K562 (cell line): ENCODE data around the gene PPP1R9A. TPM values are rescaled to one million over a fixed set of nuclear protein-coding genes. Genes with fewer than 3 reads are reported as not detected.

Experiments
- ARNT ChIP-seq, 2 experiments: fragments of 450-650 bp; IDR thresholded peaks; 2 replicates each; pipeline ENCODE4 v1.6.1; 2016; ENCODE audit warnings: mild to moderate bottlenecking in 1 of 2
- BRCA1 ChIP-seq, 2 experiments: fragments of 450-650 bp in 1 of 2; sonication (generic) in 1 of 2; formaldehyde crosslinking in 1 of 2; IDR thresholded peaks; 2 replicates each; pipeline versions ENCODE4 v1.5.0 to v1.6.1; 2017 to 2020; ENCODE audit warnings: mild to moderate bottlenecking in 1 of 2, missing genetic modification reagents in 1 of 2
- CCAR2 ChIP-seq: fragments of 200-400 bp; formaldehyde crosslinking; IDR thresholded peaks from 2 replicates; pipeline ENCODE4 v1.6.1; 2017; ENCODE audit warnings: mild to moderate bottlenecking, low read depth, low read length
- ILF3 ChIP-seq: fragments of 450-650 bp; IDR thresholded peaks from 2 replicates; pipeline ENCODE4 v1.6.1; 2018; ENCODE audit warnings: antibody characterized with exemption, mild to moderate bottlenecking, moderate library complexity, borderline replicate concordance
- POLR2AphosphoS2 ChIP-seq: IDR thresholded peaks from 2 replicates; pipeline ENCODE4 v1.6.1; 2012; ENCODE audit warnings: low read length, improper control_type of control experiment
- RAD21 ChIP-seq, 2 experiments: fragments of 250-450 bp in 1 of 2; fragments of 450-650 bp in 1 of 2; sonication (Bioruptor Pico) in 1 of 2; formaldehyde crosslinking in 1 of 2; IDR thresholded peaks in 1 of 2; conservative IDR thresholded peaks in 1 of 2; 2 replicates each; pipeline versions ENCODE4 v1.4.0 to v1.8.0; 2020 to 2022; ENCODE audit warnings: mild to moderate bottlenecking in 2 of 2, moderate library complexity in 1 of 2
- polyA plus RNA-seq, 8 experiments: library from polyadenylated mRNA; depleted of rRNA in 4 of 8; stranded (reverse) in 5 of 8; unstranded in 3 of 8; fragments of >200 nt; fragmentation: Nextera tagmentation in 2 of 8; fragmentation: Illumina TruSeq in 1 of 8; extraction: Ambion mirVana in 2 of 8; extraction: Trizol in 1 of 8; gene quantifications; 2 replicates each; pipeline versions ENCODE4 v1.2.1 to v1.2.3, GENCODE V29; 2011 to 2014; ENCODE audit warnings: inconsistent platforms in 1 of 8, missing spikeins in 1 of 8
- total RNA-seq, 7 experiments: library from RNA; depleted of rRNA in 6 of 7; stranded (reverse); fragments of >200 nt in 6 of 7; fragmentation: Illumina TruSeq in 2 of 7; extraction: Trizol in 2 of 7; gene quantifications; 2 replicates each; pipeline versions ENCODE4 v1.2.1 to v1.2.3, GENCODE V29; 2011 to 2021; ENCODE audit warnings: low replicate concordance in 1 of 7
- TF ChIP-seq, protein P1 (sequence below): fragments of 450-650 bp; IDR thresholded peaks from 2 replicates; pipeline ENCODE4 v1.6.1; 2016; ENCODE audit warnings: low read depth

The PPP1R9A gene
- total and polyA plus RNA-seq, 9 of the 15 experiments (the other 6 are each of a cell fraction or from before 2014, with no cell fraction given): 0.24 TPM; not detected in 8

DNA sequence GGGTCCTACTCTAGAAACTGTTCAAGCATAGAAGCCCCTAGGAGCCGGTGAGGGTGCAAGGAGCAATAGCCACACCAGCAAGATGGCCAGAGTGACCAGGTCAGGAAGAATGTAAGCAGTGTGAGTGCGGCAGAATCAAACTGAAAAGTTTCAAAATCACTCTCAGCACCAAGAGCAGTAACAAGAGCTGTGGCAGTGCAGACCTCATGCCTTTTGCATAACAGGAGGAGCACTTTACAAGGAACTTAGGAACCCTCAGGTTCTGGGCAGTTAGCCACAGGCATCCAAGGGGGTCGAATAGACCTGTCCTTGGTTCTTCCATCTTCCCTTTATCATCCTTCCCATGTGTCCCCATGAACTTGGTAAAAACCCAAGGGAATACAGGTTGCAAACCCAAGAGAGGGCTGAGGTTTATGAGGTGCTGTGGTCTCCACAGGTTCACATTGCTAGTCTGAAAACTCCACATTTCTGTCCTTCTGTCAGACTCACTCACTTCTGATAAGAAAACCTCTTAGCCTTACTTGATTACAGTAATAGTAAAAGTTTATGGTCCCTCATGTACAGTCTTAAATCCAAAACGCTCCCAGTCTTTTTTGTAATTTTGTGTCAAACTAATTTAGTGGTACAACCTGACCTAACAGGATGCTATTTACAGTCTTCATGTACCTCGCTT, 338.6 kb downstream of the PPP1R9A start (continued):
- TF ChIP-seq ARNT (IDR thresholded peaks at IDR 0.05): no peak
- TF ChIP-seq CCAR2: no peak
- no peak for TF ChIP-seq POLR2AphosphoS2
- no peak for TF ChIP-seq ILF3
- TF ChIP-seq BRCA1 (IDR thresholded peaks at IDR 0.05): no peak
- TF ChIP-seq BRCA1 (CRISPR knock-in tag; IDR thresholded peaks at IDR 0.05): no peak
- TF ChIP-seq, protein P1, sequence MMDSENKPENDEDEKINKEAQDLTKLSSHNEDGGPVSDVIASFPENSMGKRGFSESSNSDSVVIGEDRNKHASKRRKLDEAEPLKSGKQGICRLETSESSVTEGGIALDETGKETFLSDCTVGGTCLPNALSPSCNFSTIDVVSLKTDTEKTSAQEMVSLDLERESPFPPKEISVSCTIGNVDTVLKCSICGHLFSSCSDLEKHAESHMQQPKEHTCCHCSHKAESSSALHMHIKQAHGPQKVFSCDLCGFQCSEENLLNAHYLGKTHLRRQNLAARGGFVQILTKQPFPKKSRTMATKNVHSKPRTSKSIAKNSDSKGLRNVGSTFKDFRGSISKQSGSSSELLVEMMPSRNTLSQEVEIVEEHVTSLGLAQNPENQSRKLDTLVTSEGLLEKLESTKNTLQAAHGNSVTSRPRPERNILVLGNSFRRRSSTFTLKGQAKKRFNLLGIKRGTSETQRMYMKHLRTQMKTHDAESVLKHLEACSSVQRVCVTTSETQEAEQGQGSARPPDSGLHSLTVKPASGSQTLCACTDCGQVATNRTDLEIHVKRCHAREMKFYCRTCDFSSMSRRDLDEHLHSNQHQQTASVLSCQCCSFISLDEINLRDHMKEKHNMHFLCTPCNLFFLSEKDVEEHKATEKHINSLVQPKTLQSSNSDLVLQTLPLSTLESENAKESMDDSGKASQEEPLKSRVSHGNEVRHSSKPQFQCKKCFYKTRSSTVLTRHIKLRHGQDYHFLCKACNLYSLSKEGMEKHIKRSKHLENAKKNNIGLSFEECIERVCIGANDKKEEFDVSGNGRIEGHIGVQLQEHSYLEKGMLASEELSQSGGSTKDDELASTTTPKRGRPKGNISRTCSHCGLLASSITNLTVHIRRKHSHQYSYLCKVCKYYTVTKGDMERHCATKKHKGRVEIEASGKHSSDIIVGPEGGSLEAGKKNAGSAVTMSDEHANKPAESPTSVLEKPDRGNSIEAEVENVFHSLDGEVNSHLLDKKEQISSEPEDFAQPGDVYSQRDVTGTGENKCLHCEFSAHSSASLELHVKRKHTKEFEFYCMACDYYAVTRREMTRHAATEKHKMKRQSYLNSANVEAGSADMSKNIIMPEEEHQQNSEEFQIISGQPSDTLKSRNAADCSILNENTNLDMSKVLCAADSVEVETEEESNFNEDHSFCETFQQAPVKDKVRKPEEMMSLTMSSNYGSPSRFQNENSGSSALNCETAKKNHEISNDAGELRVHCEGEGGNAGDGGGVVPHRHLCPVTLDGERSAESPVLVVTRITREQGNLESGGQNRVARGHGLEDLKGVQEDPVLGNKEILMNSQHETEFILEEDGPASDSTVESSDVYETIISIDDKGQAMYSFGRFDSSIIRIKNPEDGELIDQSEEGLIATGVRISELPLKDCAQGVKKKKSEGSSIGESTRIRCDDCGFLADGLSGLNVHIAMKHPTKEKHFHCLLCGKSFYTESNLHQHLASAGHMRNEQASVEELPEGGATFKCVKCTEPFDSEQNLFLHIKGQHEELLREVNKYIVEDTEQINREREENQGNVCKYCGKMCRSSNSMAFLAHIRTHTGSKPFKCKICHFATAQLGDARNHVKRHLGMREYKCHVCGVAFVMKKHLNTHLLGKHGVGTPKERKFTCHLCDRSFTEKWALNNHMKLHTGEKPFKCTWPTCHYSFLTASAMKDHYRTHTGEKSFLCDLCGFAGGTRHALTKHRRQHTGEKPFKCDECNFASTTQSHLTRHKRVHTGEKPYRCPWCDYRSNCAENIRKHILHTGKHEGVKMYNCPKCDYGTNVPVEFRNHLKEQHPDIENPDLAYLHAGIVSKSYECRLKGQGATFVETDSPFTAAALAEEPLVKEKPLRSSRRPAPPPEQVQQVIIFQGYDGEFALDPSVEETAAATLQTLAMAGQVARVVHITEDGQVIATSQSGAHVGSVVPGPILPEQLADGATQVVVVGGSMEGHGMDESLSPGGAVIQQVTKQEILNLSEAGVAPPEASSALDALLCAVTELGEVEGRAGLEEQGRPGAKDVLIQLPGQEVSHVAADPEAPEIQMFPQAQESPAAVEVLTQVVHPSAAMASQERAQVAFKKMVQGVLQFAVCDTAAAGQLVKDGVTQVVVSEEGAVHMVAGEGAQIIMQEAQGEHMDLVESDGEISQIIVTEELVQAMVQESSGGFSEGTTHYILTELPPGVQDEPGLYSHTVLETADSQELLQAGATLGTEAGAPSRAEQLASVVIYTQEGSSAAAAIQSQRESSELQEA: no peak
- no peak for TF ChIP-seq RAD21 (CRISPR knock-in tag; conservative IDR thresholded peaks at IDR 0.05 in 1 of 2, IDR thresholded peaks at IDR 0.05 in 1 of 2)
